SH-SY5Y (cell line): Measurements from ENCODE around the gene RAPGEF1.

Source experiments
- GATA2 ChIP-seq: IDR thresholded peaks from 2 replicates; pipeline ENCODE4 v1.6.1; 2011; ENCODE audit warnings: mild to moderate bottlenecking, low read depth, low read length
- GATA3 ChIP-seq: IDR thresholded peaks from 2 replicates; pipeline ENCODE4 v1.6.1; 2011; ENCODE audit warnings: low read depth, mild to moderate bottlenecking, low read length, moderate library complexity

DNA sequence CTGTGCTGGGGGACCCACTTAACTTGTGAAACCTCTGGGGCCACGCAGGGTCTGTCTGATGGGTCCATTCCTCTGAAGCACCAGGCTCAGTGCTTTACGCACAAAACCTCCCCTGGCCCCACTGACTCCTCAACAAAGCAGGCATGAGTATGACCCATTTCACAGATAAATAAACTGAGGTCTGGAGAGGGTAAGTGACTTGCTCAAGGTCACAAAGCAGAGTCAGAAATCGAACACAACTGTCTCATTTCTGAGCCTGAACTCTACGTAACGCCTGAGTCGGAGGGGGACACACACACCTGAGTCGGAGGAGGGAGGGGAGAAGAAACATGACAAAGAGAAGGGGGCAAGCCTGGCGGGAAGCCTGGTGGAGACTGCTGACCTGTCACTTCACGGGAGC, 48.0 kb upstream of the RAPGEF1 start:
- TF ChIP-seq GATA3 (no peak), GATA2 (no peak)
